ENCODE data around the gene RAB39A.
A peak's percentile ranks its signal among the peaks of the same experiment; 100 is the strongest.
"Not testable (repeated sequence)": the region's sequence is repeated elsewhere in the genome, so short reads cannot be mapped to it uniquely, and the experiment has no call there.

RAB39A gene, protein sequence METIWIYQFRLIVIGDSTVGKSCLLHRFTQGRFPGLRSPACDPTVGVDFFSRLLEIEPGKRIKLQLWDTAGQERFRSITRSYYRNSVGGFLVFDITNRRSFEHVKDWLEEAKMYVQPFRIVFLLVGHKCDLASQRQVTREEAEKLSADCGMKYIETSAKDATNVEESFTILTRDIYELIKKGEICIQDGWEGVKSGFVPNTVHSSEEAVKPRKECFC

GRCh38 chr11:107928046-107928766, at the start of gene RAB39A:
TSS of gene RAB39A (plus strand) at chr11:107928448. CDS start at chr11:107928569, 121 bp downstream.
- peak; percentile 99 to 100 for DNase-seq (ENCODE audit: low read depth in 1 of 2, low spot score in 1 of 2)
- TF ChIP-seq JUND (IDR thresholded peaks at IDR 0.05; ENCODE audit: low read depth) = no peak
- in situ Hi-C loops (cut with HindIII; ENCODE audit: low pct_unique_long_range_greater_than_20kb, low sequenced_read_pairs) = no loop called here

DNA sequence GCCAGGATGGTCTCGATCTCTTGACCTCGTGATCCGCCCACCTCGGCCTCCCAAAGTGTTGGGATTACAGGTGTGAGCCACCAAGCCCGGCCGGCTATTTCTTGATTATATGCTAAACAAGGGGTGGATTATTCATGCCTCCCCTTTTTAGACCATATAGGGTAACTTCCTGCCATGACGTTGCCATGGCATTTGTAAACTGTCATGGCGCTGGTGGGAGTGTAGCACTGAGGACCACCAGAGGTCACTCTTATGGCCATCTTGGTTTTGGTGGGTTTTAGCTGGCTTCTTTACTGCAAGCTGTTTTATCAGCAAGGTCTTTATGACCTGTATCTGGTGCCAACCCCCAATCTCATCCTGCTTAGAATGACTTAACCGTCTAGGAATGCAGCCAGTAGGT, 46.8 kb upstream of the RAB39A start:
- in situ Hi-C loops (cut with HindIII; ENCODE audit: low pct_unique_long_range_greater_than_20kb, low sequenced_read_pairs); DNase-seq (ENCODE audit: low read depth in 1 of 2, low spot score in 1 of 2): not testable (repeated sequence)

DNA sequence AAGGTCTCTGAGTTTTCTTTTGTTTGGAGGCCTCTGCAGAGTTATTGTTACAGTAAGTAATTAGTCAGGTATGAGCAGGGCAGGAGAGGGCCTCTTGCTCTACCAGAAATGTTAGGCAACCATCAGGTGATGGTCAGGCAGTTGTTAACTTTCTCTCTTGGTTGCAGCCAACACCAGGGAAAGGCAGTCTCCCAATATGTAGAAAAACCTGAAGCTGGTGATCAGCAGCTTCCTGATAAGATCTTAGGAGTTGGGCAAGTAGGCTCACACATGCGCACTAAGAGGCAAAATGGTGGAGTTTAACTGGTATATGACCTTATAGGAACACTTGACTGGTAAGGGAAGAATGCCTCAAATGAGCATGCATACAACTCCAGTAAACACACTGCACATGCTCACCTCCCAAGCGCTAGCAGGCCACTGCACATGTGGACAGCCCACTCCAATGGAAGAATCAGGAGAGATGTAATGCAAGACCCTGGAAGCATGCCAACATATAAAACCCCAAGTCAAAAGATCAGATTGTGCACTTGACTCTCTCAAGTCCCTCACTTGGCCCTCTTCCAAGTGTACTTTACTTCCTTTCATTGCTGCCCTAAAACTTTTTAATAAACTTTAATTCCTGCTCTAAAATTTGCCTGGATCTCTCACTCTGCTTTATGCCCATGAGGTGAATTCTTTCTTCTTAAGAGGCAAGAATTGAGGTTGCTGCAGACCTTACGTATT, 46.0 kb upstream of the RAB39A start:
- peak in 1 of 2 experiments; percentile 58 for DNase-seq (ENCODE audit: low read depth in 1 of 2, low spot score in 1 of 2)
- in situ Hi-C loops (cut with HindIII; ENCODE audit: low pct_unique_long_range_greater_than_20kb, low sequenced_read_pairs) = no loop called here
- no peak for TF ChIP-seq JUND (IDR thresholded peaks at IDR 0.05; ENCODE audit: low read depth)

DNA sequence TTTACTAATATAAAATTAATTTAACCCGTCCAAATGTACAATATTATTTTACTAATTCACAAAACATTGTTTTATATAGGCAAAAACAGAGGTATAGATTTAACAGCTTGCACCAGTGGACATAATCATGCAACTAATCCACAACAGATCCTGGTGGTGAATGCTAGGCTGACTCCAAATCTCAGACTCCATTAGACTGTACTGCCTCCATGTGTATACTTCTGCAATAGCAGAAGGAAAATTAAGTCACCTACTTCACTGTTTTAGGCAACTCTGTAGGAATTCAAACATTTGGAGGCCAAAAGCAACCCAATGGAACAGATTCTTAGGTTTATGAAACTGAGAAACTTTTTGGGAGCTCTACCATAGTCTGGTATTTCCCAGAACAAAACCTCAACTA, 30.0 kb upstream of the RAB39A start:
- in situ Hi-C loops (cut with HindIII; ENCODE audit: low pct_unique_long_range_greater_than_20kb, low sequenced_read_pairs) = no loop called here
- no peak for TF ChIP-seq JUND (IDR thresholded peaks at IDR 0.05; ENCODE audit: low read depth)
- peak; percentile 37 to 77 for DNase-seq (ENCODE audit: low read depth in 1 of 2, low spot score in 1 of 2)

DNA sequence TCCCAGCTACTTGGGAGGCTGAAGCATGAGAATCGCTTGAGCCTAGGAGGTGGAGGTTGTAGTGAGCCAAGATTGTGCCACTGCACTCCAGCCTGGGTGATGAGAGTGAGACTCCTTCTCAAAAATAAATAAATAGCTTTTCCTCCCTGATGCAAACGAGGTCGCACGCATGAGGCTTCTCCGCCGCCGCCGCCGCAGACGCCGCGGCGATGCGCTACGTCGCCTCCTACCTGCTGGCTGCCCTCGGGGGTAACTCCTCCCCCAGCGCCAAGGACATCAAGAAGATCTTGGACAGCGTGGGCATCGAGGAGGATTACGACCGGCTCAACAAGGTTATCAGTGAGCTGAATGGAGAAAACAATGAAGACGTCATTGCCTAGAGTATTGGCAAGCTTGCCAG, 20.0 kb upstream of the RAB39A start:
- TF ChIP-seq JUND (IDR thresholded peaks at IDR 0.05; ENCODE audit: low read depth) = no peak
- DNase-seq (ENCODE audit: low read depth in 1 of 2, low spot score in 1 of 2) = no peak
- in situ Hi-C loops (cut with HindIII; ENCODE audit: low pct_unique_long_range_greater_than_20kb, low sequenced_read_pairs) = no loop called here

- DNase-seq (ENCODE audit: low read depth in 1 of 2, low spot score in 1 of 2); in situ Hi-C loops (cut with HindIII; ENCODE audit: low pct_unique_long_range_greater_than_20kb, low sequenced_read_pairs): not testable (repeated sequence)
These were observed 15.8 kb upstream of the RAB39A start for GRCh38 chr11:107912415-107912814.

- no peak for TF ChIP-seq JUND (IDR thresholded peaks at IDR 0.05; ENCODE audit: low read depth)
- no peak for DNase-seq (ENCODE audit: low read depth in 1 of 2, low spot score in 1 of 2)
- in situ Hi-C loops (cut with HindIII; ENCODE audit: low pct_unique_long_range_greater_than_20kb, low sequenced_read_pairs) = no loop called here
These were observed 13.0 kb upstream of the RAB39A start for GRCh38 chr11:107915229-107915628.

DNA sequence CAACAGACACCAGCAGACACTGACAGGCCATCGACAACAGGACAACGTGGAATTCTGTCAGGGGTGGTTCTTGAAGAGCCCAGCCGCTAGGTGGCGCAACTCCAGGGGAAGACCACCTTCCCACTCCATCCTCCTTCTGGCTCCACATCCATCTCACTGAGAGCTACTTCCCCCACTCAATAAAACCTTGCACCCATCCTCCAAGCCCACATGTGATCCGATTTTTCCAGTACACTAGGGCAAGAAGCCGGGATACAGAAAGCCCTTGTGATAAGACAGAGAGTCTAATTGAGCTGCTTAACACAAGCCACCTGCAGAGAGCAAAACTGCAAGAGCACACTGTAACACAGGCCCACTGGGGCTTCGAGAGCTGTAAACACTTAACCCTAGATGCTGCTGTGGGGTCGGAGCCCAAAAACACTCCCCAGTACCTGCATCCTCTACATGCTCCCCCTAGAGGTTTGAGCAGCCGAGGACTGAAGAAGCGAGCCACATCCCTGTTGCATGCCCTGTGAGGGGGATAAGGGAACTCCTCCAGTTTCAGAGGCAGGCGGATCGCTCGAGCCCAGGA, 11.5 kb upstream of the RAB39A start:
- no peak for TF ChIP-seq JUND (IDR thresholded peaks at IDR 0.05; ENCODE audit: low read depth)
- DNase-seq (ENCODE audit: low read depth in 1 of 2, low spot score in 1 of 2) = peak in 1 of 2 experiments; percentile 41
- in situ Hi-C loops (cut with HindIII; ENCODE audit: low pct_unique_long_range_greater_than_20kb, low sequenced_read_pairs) = no loop called here

DNA sequence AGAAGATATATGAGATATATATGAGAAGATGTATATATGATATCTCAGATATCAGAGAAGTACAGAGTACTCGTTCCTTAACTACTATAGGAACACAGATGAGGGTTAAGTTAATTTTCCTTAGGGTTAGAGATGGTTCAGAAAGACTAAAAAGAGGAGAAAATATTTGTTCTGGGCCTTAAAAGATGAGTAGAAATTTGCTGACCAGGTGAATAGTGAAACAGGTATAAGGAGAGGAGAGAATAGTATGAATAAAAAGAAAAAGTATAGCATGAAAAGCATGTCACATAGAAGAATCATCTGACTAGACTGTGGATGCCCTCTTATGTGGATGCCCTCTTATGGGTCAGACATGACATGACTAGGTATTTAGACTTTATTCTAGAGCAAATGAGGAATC, 6.3 kb upstream of the RAB39A start:
- no peak for DNase-seq (ENCODE audit: low read depth in 1 of 2, low spot score in 1 of 2)
- no peak for TF ChIP-seq JUND (IDR thresholded peaks at IDR 0.05; ENCODE audit: low read depth)
- in situ Hi-C loops (cut with HindIII; ENCODE audit: low pct_unique_long_range_greater_than_20kb, low sequenced_read_pairs) = no loop called here

DNA sequence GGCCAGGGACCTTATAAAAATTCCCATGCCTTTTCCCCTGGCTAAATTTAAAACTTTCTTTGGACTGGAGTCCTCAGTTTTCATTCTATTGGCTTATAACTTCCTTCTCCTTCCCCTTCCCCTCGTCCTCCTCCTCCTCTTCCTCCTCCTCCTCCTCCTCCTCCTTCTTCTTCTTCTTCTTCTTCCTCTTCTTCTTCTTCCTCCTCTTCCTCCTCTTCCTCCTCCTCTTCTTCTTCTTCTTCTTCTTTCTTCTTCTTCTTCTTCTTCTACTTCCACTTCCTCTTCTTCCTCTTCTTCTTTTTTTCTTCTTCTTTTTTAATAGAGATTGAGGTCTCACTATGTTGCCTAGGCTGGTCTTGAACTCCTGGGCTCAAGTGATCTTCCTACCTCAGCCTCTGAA, 4.7 kb upstream of the RAB39A start:
- in situ Hi-C loops (cut with HindIII; ENCODE audit: low pct_unique_long_range_greater_than_20kb, low sequenced_read_pairs); DNase-seq (ENCODE audit: low read depth in 1 of 2, low spot score in 1 of 2): not testable (repeated sequence)

GRCh38 chr11:107924306-107924705, 3.9 kb upstream of the RAB39A start:
- in situ Hi-C loops (cut with HindIII; ENCODE audit: low pct_unique_long_range_greater_than_20kb, low sequenced_read_pairs) = no loop called here
- TF ChIP-seq JUND (IDR thresholded peaks at IDR 0.05; ENCODE audit: low read depth) = no peak
- DNase-seq (ENCODE audit: low read depth in 1 of 2, low spot score in 1 of 2) = no peak

- DNase-seq (ENCODE audit: low read depth in 1 of 2, low spot score in 1 of 2) = no peak
- TF ChIP-seq JUND (IDR thresholded peaks at IDR 0.05; ENCODE audit: low read depth) = no peak
- in situ Hi-C loops (cut with HindIII; ENCODE audit: low pct_unique_long_range_greater_than_20kb, low sequenced_read_pairs) = no loop called here
These were observed 689 bp upstream of the RAB39A start for GRCh38 chr11:107927559-107927958.
